Progenitor cell of endocrine pancreas (in vitro differentiated cells): ENCODE measurements around the gene ZCCHC3. TPM values are rescaled to one million over a fixed set of nuclear protein-coding genes. Genes with fewer than 3 reads are reported as not detected.

Source experiments
- DNase-seq: peaks from one replicate; pipeline ENCODE4 v3.0.0; 2021; ENCODE audit warnings: low spot score; ENCODE audit not compliant: unreplicated experiment
- H3K27ac Mint-ChIP-seq: 2 replicates; pipeline ENCODE4 v1.8.0; 2021; ENCODE audit warnings: mild to moderate bottlenecking, moderate library complexity, mixed read lengths
- H3K27me3 Mint-ChIP-seq: 2 replicates; pipeline ENCODE4 v1.8.0; 2021; ENCODE audit warnings: mixed read lengths
- H3K36me3 Mint-ChIP-seq: 2 replicates; pipeline ENCODE4 v1.8.0; 2022; ENCODE audit warnings: mixed read lengths; ENCODE audit not compliant: insufficient read depth
- H3K4me1 Mint-ChIP-seq: 2 replicates; pipeline ENCODE4 v1.8.0; 2021; ENCODE audit warnings: low read depth, mixed read lengths
- H3K4me3 Mint-ChIP-seq: 2 replicates; pipeline ENCODE4 v1.8.0; 2021; ENCODE audit warnings: low read depth, mild to moderate bottlenecking, moderate library complexity, mixed read lengths
- H3K9me3 Mint-ChIP-seq: 2 replicates; pipeline ENCODE4 v1.8.0; 2021; ENCODE audit warnings: low read depth, mixed read lengths
- total RNA-seq: library from RNA; stranded (reverse); gene quantifications from 2 replicates; pipeline ENCODE4 v1.2.1, GENCODE V29; 2021
- TF ChIP-seq, protein P1 (sequence below): fragments of 200-600 bp; sonication (generic); IDR thresholded peaks from one replicate; pipeline ENCODE4 v1.5.0; 2021; ENCODE audit warnings: antibody characterized with exemption, mild to moderate bottlenecking; ENCODE audit not compliant: unreplicated experiment

ZCCHC3 gene
- total RNA-seq, 1 donor from 2014 or later = 31.2 TPM

DNA sequence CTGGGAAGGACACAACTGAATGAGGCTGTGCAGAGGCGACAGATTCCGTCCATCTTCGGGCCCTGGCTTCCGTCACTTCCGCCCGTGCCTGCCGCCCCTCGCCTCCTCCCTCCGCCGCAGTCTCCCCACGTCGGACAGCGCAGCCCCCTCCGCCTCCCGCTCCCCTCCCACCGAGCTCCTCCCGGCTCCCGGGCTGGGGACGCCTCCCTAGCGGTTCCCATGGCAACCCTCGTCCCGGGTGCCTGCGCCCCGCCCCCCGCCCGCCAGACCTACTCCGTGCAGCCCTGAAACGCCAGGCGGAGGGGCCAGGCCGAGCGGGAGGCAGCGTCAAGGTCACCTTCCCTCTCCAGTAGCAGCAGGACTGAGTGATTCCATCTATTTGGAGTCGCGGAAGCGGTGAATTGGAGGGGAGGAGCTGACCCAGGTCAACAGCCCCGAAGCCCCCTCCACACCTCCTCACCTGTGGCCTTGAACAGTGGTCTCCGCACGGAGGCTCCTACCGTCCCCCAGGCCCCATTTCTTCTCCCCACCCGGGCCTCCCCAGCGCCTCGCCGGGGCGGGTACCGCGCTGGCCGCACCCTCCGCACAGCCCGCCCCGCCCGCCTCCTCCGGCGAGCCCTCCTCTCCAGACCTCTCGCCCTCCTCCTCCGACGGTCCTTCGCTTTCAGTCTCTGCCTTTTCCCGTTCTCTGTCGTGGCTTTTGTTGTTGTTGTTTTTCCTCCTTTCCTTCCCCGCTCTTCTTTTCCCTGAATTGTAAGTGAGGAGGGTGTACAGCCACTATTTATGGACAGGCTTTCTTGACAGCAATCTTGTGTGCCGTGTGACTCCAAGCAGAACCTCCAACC is 50.5 kb downstream of the ZCCHC3 start:
- DNase-seq = peak; percentile 91
- no peaks in the 10 kb centered on the region for H3K9me3 Mint-ChIP-seq
- peaks cover 16% of the 10 kb centered on the region for H3K4me1 Mint-ChIP-seq
- peaks cover 4% of the 10 kb centered on the region for H3K36me3 Mint-ChIP-seq
- TF ChIP-seq, protein P1, sequence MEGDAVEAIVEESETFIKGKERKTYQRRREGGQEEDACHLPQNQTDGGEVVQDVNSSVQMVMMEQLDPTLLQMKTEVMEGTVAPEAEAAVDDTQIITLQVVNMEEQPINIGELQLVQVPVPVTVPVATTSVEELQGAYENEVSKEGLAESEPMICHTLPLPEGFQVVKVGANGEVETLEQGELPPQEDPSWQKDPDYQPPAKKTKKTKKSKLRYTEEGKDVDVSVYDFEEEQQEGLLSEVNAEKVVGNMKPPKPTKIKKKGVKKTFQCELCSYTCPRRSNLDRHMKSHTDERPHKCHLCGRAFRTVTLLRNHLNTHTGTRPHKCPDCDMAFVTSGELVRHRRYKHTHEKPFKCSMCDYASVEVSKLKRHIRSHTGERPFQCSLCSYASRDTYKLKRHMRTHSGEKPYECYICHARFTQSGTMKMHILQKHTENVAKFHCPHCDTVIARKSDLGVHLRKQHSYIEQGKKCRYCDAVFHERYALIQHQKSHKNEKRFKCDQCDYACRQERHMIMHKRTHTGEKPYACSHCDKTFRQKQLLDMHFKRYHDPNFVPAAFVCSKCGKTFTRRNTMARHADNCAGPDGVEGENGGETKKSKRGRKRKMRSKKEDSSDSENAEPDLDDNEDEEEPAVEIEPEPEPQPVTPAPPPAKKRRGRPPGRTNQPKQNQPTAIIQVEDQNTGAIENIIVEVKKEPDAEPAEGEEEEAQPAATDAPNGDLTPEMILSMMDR = no peak
- H3K4me3 Mint-ChIP-seq = peak overlapping the region; percentile 86
- peaks cover 3% of the 10 kb centered on the region for H3K27me3 Mint-ChIP-seq
- H3K27ac Mint-ChIP-seq = peak overlapping the region; percentile 97

DNA sequence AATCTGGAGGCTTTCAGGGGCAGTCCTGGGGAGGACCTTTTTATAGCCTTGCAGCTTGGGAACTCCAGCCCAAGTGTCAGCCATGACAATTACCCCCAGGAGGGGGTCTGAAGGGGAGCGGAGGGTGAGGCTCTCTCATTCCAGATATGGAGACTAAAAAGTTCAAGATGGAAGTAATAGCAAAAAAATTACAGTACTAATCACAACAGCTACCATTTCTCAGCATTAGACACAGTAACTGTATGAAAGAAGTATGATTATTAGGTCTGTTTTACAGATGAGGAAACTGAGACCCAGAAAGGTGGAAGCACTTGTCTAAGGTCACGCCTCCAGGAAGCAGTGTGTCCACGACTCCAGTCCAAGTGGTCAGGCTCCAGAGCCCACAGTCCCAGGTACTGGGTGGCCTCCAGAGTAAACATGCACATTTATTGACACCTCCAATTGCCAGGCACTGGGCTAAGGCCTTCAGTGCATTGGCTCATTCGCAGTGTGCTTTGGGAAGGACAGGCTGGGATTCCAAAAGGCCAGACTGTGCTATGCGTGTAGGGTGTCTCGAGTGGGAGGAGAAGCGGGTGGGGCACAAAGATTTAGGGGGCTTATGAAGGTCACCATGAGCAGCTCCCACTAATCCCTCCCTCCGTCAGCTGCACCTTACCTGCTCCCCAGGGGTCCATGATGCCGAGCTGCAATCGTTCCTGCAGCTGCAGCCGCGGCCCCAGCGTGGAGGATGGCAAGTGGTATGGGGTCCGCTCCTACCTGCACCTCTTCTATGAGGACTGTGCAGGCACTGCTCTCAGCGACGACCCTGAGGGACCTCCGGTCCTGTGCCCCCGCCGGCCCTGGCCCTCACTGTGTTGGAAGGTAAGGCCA is 51.8 kb downstream of the ZCCHC3 start:
- Mint-ChIP-seq H3K9me3 (no peaks in the 10 kb centered on the region), H3K4me1 (peaks cover 16% of the 10 kb centered on the region), H3K27ac (peak overlapping the region; percentile 97), H3K27me3 (no peaks in the 10 kb centered on the region), H3K36me3 (peaks cover 4% of the 10 kb centered on the region), H3K4me3 (peak overlapping the region; percentile 86)
- DNase-seq = no peak
- TF ChIP-seq, protein P1 = no peak

Other genes starting within 250 kb of the ZCCHC3 start
- not detected in 2 replicates for gene DEFB125, start 209.9 kb upstream of the ZCCHC3 start, total RNA-seq
- not detected in 2 replicates for gene DEFB126, start 155.0 kb upstream of the ZCCHC3 start, total RNA-seq
- not detected in 2 replicates for gene DEFB127, start 140.1 kb upstream of the ZCCHC3 start, total RNA-seq
- gene DEFB128, start 107.9 kb upstream of the ZCCHC3 start, total RNA-seq = not detected in 2 replicates
- gene DEFB129, start 70.3 kb upstream of the ZCCHC3 start, total RNA-seq = not detected in 2 replicates
- not detected in 2 replicates for gene DEFB132, start 39.8 kb upstream of the ZCCHC3 start, total RNA-seq
- gene C20orf96, start 6.8 kb upstream of the ZCCHC3 start, total RNA-seq = 69.9 and 70.1 TPM in 2 replicates
- 54.8 and 59.0 TPM in 2 replicates for gene SOX12, start 28.0 kb downstream of the ZCCHC3 start, total RNA-seq
- 28.9 and 33.0 TPM in 2 replicates for gene NRSN2, start 49.5 kb downstream of the ZCCHC3 start, total RNA-seq
- gene TRIB3, start 83.2 kb downstream of the ZCCHC3 start, total RNA-seq = 5.2 and 7.8 TPM in 2 replicates
- gene RBCK1, start 110.7 kb downstream of the ZCCHC3 start, total RNA-seq = 92.7 and 108 TPM in 2 replicates
- gene TBC1D20, start 165.0 kb downstream of the ZCCHC3 start, total RNA-seq = 30.3 and 33.2 TPM in 2 replicates
- gene CSNK2A1, start 246.2 kb downstream of the ZCCHC3 start, total RNA-seq = 175 and 185 TPM in 2 replicates